D341Med (cell line): Measurements from ENCODE around the gene CCDC81.

Experiments
- DNase-seq: peaks from one replicate; pipeline ENCODE4 v3.0.0; 2012; ENCODE audit warnings: low spot score

Gene CCDC81

GRCh38 chr11:86464509-86465221 is 90.0 kb downstream of the CCDC81 start:
- DNase-seq: no peak

GRCh38 chr11:86468169-86468568 is 93.5 kb downstream of the CCDC81 start:
- no peak for DNase-seq

GRCh38 chr11:86469491-86470388 is 95.1 kb downstream of the CCDC81 start:
- no peak for DNase-seq
